HG03565 (cell line): ENCODE data around the gene LRRC3C.
"Not testable (repeated sequence)": the region's sequence is repeated elsewhere in the genome, so short reads cannot be mapped to it uniquely, and the experiment has no call there.

ENCODE experiments used
- ATAC-seq: cut with Tn5 transposase; IDR thresholded peaks from one replicate; pipeline ENCODE4 v1.9.1; 2021; ENCODE audit warnings: mild to moderate bottlenecking, moderate library complexity; ENCODE audit not compliant: unreplicated experiment

LRRC3C gene

GRCh38 chr17:39946551-39947330, 19.2 kb downstream of the LRRC3C start:
- no peak for ATAC-seq

GRCh38 chr17:39948489-39948828, 20.9 kb downstream of the LRRC3C start:
- not testable (repeated sequence) for ATAC-seq

DNA sequence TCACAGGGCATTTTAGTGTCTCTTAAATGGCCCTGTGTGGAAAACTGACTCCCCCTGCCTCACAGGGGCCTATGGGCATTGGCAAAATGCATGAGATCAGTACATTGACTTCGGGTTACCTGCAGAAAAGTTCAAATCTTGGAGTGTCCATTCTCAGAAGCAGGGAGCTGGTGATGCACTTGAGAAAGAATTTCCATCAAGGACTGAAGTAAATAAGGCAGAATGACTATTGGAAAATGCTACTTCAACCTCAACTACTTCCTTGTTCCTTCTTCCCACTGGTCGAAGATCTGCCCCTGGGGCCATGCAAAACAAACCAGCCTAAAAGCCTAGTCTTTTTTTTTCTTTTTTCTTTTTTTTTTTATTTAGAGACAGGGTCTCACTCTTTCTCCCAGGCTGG, 21.5 kb downstream of the LRRC3C start:
- no peak for ATAC-seq

GRCh38 chr17:39950871-39951348, 23.4 kb downstream of the LRRC3C start:
- no peak for ATAC-seq

DNA sequence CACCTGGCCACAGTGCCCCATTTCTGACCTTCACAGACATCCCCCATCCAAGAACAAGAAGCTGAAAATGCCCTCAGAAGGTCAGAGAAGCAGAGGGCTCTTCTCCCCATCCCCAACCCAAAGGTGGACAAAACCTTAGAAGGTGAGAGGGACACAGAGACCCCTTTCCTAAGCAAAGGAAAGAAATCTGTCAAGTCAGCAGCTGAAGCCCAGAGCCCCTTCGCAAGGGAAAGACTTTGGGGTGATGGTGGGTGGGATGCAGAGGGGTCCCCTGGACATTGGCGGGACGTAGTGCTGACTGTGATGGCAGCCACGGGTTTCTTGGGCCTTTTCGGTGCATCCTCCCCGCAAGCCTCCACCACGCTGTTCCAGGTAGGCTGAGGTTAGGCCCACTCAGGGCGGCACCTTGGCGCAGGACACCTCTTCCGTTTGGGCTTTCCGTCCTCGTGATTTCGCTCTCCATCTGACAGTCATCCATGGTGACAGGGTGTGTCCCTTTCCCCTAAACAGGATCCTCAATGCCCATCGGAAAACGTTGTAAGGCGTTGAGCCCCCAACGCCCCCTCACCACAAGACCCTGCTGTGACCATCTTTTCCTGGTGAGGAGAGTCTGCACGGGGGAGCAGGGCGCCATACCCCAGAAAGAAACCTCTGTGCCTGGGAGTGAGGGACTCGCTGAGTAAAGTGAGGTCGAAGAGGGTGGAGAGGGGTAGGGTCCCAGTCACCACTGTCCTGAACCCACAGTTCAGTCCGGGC, 24.6 kb downstream of the LRRC3C start:
- ATAC-seq = no peak

- ATAC-seq = peak; percentile 45
Observed at GRCh38 chr17:39952680-39953470, 25.3 kb downstream of the LRRC3C start.

DNA sequence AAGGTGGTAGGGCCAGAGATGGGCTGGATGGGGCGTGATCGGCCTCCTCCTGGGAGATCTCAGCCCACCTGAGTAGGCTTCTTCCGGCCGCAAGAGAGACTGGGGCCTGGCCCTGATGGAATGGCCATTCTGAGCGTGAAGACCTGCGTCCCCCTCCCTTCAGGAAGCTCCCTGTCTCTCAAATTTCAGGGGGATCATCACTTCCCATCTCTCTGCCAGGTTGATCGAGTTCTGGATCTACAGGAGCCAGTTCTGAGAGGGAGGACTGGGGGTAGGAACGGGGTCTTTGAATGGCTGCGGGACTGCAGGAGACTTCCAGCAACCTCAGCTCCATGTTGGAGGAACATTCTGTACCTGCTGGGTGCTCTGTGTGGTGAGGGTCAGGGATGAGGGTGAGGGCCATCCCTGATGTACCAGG, 25.9 kb downstream of the LRRC3C start:
- ATAC-seq = no peak

GRCh38 chr17:39954876-39955275, 27.3 kb downstream of the LRRC3C start:
- ATAC-seq = no peak

DNA sequence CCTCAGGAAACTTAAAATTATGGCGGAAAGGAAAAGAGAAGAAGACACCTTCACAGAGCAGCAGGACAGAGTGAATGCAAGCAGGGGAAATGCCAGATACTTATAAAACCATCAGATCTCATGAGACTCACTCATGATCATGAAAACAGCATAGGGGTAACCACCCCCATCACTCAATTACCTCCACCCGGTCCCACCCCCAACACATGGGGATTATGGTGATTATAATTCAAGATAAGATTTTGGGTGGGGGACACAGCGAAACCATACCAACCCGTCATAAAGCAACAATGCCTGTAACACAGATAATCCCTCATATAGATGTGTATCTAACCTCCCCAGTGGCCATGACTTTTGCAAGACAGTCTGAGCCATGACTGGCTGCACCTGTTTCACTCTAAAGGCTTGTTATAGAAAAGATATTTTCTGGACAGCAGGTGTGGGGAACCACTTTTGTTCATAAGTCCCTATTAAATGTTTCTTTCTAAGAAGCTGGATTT, 28.2 kb downstream of the LRRC3C start:
- ATAC-seq = no peak

DNA sequence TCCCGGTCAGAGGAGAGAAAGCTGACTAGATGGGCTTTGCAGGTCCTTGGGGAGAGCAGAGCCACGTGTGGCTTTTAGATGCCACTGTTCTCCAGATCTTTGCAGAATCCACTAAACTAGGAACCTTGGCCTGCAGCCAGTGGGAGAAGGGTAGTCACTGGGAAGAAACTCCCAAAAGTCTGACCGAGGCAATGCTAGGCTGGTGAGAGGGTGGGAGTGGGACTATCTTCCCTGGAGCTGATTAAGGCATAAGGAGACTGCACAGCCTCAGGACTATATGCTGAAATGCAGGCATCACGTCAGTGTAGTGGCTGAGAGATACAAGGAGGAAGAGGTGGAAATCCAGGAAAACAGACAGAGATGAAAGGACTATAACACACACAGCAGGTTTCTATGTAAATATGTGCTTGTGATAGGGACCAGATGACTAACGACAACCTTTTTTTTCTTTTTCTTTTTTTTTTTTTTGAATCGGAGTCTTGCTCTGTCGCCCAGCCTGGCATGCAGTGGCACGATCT, 33.1 kb downstream of the LRRC3C start:
- ATAC-seq = no peak

GRCh38 chr17:39962642-39963220, 35.2 kb downstream of the LRRC3C start, which contains the start of gene GSDMA:
Gene GSDMA, plus strand, starts transcription at chr17:39963004. Its CDS starts 2,684 bp downstream, at chr17:39965688.
- ATAC-seq = no peak

DNA sequence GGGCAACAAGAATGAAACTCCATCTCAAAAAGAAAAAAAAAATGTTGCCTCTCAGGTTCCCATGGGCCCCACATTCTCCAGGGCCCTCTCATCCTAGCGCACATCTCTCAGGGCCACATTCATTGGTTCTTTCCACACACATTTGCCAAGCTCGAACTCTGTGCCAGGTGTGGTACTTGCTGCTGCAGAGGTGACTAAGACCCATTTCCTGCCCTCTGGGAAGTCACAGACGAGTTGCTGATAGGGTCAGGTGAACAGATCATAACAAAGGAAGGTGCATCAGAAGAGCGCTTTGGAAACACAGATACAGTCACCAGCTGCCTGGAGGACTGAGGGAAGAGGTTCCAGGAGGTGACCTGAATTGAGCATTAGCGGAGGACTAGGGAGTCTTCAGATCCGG, 36.3 kb downstream of the LRRC3C start:
- ATAC-seq = no peak

DNA sequence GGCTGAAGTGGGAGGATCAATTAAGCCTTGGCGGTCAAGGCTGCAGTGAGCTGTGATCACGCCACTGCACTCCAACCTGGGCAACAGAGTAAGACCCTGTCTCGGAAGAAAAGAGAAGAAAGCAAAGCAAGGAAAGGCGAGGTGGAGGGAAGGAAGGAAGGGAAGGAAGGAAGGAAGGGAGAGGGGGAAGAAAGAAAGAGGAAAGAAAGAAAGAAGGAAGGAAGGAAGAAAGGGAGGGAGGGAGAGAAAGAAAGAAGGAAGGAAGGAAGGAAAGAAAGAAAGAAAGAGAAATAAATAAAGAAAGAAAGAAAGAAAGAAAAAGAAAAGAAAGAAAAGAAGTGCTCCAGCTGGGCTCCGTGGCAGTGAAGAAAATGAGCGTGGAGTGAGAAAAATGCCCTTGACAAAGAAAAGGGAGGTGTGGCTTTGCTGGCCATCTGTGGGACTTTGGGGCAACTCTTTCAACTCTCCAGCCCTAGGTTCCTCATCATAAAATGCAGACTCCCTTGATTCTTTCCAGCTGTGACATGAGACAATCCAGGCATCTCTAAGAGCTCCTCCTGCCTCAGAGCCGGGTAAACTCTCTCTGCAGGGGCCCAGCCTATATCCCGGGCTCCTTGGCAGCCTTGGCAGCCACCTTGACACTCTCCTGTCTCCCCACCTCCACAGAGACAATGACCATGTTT, 37.6 kb downstream of the LRRC3C start:
- ATAC-seq = no peak

GRCh38 chr17:39966771-39967170, 39.2 kb downstream of the LRRC3C start:
- no peak for ATAC-seq

DNA sequence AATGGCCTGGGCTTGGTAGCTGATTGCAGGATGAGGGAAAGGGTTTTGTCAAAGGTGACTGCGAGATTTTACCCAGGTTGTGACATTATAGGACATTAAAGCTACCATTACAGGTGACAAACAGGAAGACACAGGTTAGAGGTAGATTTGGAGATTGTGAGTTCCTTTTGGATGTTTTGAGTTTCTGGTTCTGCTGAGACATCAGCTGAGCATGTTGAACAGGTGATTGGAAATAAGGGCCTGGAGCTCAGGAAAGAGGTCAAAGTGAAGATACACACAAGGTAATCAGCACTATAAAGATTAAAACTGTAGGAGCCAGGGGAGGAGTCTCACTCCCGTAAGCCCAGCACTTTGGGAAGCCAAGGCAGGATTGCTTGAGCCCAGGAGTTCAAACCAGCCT, 41.2 kb downstream of the LRRC3C start:
- ATAC-seq = no peak

GRCh38 chr17:39969375-39969774, 41.8 kb downstream of the LRRC3C start:
- ATAC-seq = no peak

DNA sequence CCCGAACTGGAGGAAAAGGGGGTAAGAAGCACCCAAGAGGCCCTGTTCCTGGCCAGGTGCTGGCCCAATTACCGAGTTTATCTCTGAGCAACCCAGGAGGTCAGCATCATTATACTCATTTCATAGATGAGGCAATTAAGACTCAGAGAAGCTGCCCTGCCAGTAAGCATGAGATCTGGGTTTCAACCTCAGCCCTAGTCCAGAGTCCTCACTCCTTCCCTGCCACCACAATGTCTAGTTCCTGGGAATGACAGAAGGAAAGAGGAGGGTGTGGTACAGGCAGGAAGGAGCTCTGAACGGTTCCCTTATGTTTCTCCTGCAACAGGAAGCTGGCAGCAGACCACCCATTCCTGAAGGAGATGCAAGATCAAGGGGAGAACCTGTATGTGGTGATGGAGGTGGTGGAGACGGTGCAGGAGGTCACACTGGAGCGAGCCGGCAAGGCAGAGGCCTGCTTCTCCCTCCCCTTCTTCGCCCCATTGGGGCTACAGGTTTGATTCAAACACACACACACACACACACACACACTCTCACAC, 42.7 kb downstream of the LRRC3C start:
- ATAC-seq = no peak

DNA sequence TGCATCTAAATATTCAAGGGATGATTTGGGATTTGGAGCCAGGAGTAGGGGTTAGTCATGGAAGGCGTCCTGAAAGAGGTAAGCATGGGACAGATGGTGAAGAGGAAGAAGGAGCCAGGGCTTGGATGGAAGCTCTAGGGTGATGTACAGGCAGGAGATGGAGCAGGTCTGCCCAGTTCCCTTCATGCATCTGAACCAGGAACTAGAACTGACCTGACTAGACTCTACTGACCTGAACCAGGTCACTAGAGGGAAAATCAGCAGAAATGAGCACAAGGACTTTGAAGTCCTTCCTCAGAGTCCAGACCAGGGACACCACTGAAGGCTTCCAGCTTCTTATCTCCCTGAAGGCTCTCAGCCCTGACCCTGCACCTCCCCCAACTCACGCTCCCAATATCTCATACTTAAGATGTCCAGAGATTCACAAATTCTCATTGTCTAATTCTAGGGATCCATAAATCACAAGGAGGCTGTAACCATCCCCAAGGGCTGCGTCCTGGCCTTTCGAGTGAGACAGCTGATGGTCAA, 43.6 kb downstream of the LRRC3C start:
- no peak for ATAC-seq

GRCh38 chr17:39972271-39972670, 44.7 kb downstream of the LRRC3C start:
- no peak for ATAC-seq
